22Rv1 (cell line): ENCODE results near the gene HECW1.

Experiments used
- H3K27ac ChIP-seq: fragments of 450-650 bp; 2 replicates; pipeline ENCODE4 v1.5.1; 2017
- CTCF ChIP-seq: fragments of 450-650 bp; IDR thresholded peaks from 2 replicates; pipeline ENCODE4 v1.5.1; 2017; ENCODE audit warnings: mild to moderate bottlenecking
- ZFX ChIP-seq: fragments of 450-650 bp; IDR thresholded peaks from 2 replicates; pipeline ENCODE4 v1.6.1; 2017; ENCODE audit warnings: antibody characterized with exemption, borderline replicate concordance

HECW1 gene

GRCh38 chr7:43220250-43220649, 107.8 kb downstream of the HECW1 start:
- TF ChIP-seq CTCF (no peak), ZFX (no peak)
- H3K27ac ChIP-seq, result no peak overlapping the region

- no peak overlapping the region for H3K27ac ChIP-seq
- TF ChIP-seq ZFX (no peak), CTCF (no peak)
Measured at GRCh38 chr7:43220742-43221141, 108.3 kb downstream of the HECW1 start.

GRCh38 chr7:43229801-43230200, 117.4 kb downstream of the HECW1 start:
- TF ChIP-seq ZFX (no peak), CTCF (no peak)
- H3K27ac ChIP-seq, result no peak overlapping the region

GRCh38 chr7:43232366-43232765, 119.9 kb downstream of the HECW1 start:
- TF ChIP-seq CTCF (no peak), ZFX (no peak)
- H3K27ac ChIP-seq, result no peak overlapping the region

GRCh38 chr7:43234073-43234472, 121.6 kb downstream of the HECW1 start:
- no peak overlapping the region for H3K27ac ChIP-seq
- TF ChIP-seq CTCF (no peak), ZFX (no peak)

GRCh38 chr7:43234968-43235367, 122.5 kb downstream of the HECW1 start:
- no peak for TF ChIP-seq CTCF
- no peak for TF ChIP-seq ZFX

GRCh38 chr7:43240565-43240964, 128.1 kb downstream of the HECW1 start:
- no peak for TF ChIP-seq CTCF
- no peak for TF ChIP-seq ZFX
- H3K27ac ChIP-seq, result peak overlapping the region; percentile 90

More at GRCh38 chr7:43234968-43235367, 122.5 kb downstream of the HECW1 start:
- H3K27ac ChIP-seq, result no peak overlapping the region
